Fibroblast of skin of left quadriceps (primary cell): ENCODE measurements around the gene GTSE1.

Experiments
- DNase-seq, 2 experiments: peaks; one replicate each; pipeline ENCODE4 v3.0.0-alpha.2; 2013; ENCODE audit warnings: low read depth in 2 of 2

Gene GTSE1

DNA sequence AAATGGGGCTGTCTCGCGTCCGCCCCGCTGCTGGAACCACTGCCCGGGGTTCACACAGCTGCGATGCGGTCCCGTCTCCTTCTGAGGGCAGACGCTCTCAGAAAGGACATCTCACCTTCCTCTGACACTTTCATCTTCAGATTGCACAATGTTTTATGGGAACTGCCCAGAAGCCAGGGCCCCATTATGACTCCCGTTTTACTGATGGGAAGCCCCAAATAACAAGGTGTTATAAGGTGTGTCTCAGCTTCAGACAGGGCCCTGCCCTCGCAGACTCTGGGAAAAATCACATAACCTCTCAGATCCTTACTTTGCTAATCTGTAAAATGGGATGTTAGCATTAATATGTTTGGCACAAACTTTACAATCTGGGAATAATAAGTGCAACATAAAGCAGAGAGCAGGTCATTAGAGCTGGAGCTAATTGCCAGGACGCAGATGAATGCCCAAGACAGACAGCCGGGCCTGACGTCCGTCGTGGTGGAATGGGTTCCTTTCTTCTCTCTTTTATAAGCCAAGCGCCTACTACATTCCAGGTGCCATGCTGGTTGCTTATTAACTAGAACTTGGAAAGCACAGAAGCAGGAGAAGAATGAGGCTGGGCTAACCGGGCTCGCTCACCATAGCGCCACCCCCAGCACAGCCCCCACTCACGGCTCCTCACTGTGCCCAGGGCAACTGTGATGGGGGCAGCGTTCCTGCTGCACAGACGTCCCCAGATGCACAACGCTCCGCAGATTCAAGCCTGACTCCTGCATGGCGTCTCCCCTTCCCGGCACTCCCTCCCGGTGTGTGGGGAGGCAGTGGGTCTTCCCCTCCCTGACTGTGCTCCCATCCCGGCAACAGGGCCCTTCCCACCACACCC is 82.6 kb downstream of the GTSE1 start:
- no peak for DNase-seq

DNA sequence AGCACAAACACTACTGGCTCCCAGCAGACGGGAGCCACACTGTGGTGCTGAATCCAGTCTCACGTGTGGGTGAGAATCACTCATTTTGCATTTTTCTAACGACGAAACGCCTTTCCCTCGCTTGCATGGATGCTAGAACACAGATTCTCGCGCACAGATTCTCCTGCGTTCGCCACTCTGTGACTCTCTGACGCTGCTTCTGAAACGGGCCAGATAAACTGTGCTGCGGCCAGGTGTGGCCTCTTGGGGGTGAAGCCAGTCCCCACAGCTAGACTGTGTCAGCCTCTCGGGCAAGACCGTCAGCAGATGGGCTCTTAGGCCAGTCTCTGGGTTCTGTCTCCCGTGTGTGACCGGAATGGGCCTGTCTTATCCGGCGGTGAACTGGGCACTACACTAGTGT is 83.4 kb downstream of the GTSE1 start:
- no peak for DNase-seq
